Mesenchymal stem cell (in vitro differentiated cells and primary cell): ENCODE data around the gene SLC2A4RG.

Experiments used
- DNase-seq: peaks from one replicate; pipeline ENCODE4 v3.0.0-alpha.2; 2013
- H2AFZ ChIP-seq: one replicate; pipeline ENCODE4 v1.6.1; 2013; ENCODE audit warnings: low read depth, mild to moderate bottlenecking, control low read depth, inconsistent platforms, low read length, moderate library complexity
- H2AK5ac ChIP-seq: 2 replicates; pipeline ENCODE4 v1.6.1; 2013; ENCODE audit warnings: low read length, moderate library complexity, mild to moderate bottlenecking, inconsistent platforms; ENCODE audit not compliant: severe bottlenecking
- H2BK120ac ChIP-seq: one replicate; pipeline ENCODE4 v1.6.1; 2013; ENCODE audit warnings: low read depth, mild to moderate bottlenecking, inconsistent platforms, low read length, moderate library complexity
- H2BK12ac ChIP-seq, 2 experiments: one replicate each; pipeline ENCODE4 v1.6.1; 2013; ENCODE audit warnings: inconsistent platforms in 2 of 2, low read length in 2 of 2, mild to moderate bottlenecking in 2 of 2, moderate library complexity in 2 of 2, control low read depth in 1 of 2
- H2BK15ac ChIP-seq: one replicate; pipeline ENCODE4 v1.6.1; 2013; ENCODE audit warnings: mild to moderate bottlenecking, low read depth, inconsistent platforms; ENCODE audit not compliant: poor library complexity, severe bottlenecking
- H2BK5ac ChIP-seq: 2 replicates; pipeline ENCODE4 v1.6.1; 2013; ENCODE audit warnings: low read depth, mild to moderate bottlenecking, low read length, control low read depth, inconsistent platforms; ENCODE audit not compliant: poor library complexity, severe bottlenecking
- H3K14ac ChIP-seq, 2 experiments: one replicate each; pipeline ENCODE4 v1.6.1; 2013; ENCODE audit warnings: inconsistent platforms in 2 of 2, low read length in 2 of 2, control low read depth in 1 of 2, mild to moderate bottlenecking in 1 of 2, moderate library complexity in 1 of 2
- H3K18ac ChIP-seq, 2 experiments: one replicate each; pipeline ENCODE4 v1.6.1; 2013; ENCODE audit warnings: inconsistent platforms in 2 of 2, low read length in 2 of 2, control low read depth in 1 of 2, low read depth in 1 of 2, mild to moderate bottlenecking in 1 of 2
- H3K23ac ChIP-seq, 2 experiments: one replicate each; pipeline ENCODE4 v1.6.1; 2013; ENCODE audit warnings: inconsistent platforms in 2 of 2, low read length in 2 of 2, mild to moderate bottlenecking in 2 of 2, moderate library complexity in 2 of 2, control low read depth in 1 of 2
- H3K27ac ChIP-seq: 2 replicates; pipeline ENCODE4 v1.5.1; 2013; ENCODE audit warnings: mild to moderate bottlenecking, moderate library complexity, low read length, control low read depth, inconsistent platforms; ENCODE audit not compliant: poor library complexity, severe bottlenecking
- H3K27me3 ChIP-seq, 2 experiments: 2 replicates each; pipeline versions ENCODE4 v1.6.1 to v1.7.0; 2013; ENCODE audit warnings: low read length in 2 of 2, mild to moderate bottlenecking in 2 of 2, moderate library complexity in 2 of 2, control low read depth in 1 of 2, inconsistent platforms in 1 of 2; ENCODE audit not compliant: control insufficient read depth in 1 of 2, insufficient read depth in 1 of 2
- H3K36me3 ChIP-seq, 2 experiments: 2 replicates each; pipeline versions ENCODE4 v1.6.1 to v1.7.0; 2013; ENCODE audit warnings: low read length in 2 of 2, control low read depth in 1 of 2, inconsistent platforms in 1 of 2, low read depth in 1 of 2, mild to moderate bottlenecking in 1 of 2; ENCODE audit not compliant: insufficient read depth in 2 of 2, control insufficient read depth in 1 of 2
- H3K4ac ChIP-seq, 2 experiments: one replicate each; pipeline ENCODE4 v1.6.1; 2013; ENCODE audit warnings: inconsistent platforms in 2 of 2, low read length in 2 of 2, mild to moderate bottlenecking in 2 of 2, moderate library complexity in 2 of 2, control low read depth in 1 of 2, low read depth in 1 of 2
- H3K4me1 ChIP-seq: 2 replicates; pipeline ENCODE4 v1.6.1; 2013; ENCODE audit warnings: low read depth, low read length, control low read depth; ENCODE audit not compliant: control insufficient read depth, insufficient read depth
- H3K4me2 ChIP-seq: 2 replicates; pipeline ENCODE4 v1.6.1; 2013; ENCODE audit warnings: low read length, mild to moderate bottlenecking, inconsistent platforms; ENCODE audit not compliant: poor library complexity, severe bottlenecking
- H3K4me3 ChIP-seq, 2 experiments: 2 replicates each; pipeline versions ENCODE4 v1.5.1 to v1.7.0; 2013; ENCODE audit warnings: low read length in 2 of 2, mild to moderate bottlenecking in 2 of 2, control low read depth in 1 of 2, low read depth in 1 of 2; ENCODE audit not compliant: insufficient read depth in 1 of 2
- H3K79me1 ChIP-seq: replicated peaks from 2 replicates; pipeline ENCODE4 v1.6.1; 2013; ENCODE audit warnings: mild to moderate bottlenecking, control low read depth, low read length, inconsistent platforms; ENCODE audit not compliant: poor library complexity, severe bottlenecking
- H3K9ac ChIP-seq: 2 replicates; pipeline ENCODE4 v1.7.0; 2013; ENCODE audit warnings: mild to moderate bottlenecking, low read length, moderate library complexity
- H3K9me3 ChIP-seq: 2 replicates; pipeline ENCODE4 v1.7.0; 2013; ENCODE audit warnings: mild to moderate bottlenecking, low read length; ENCODE audit not compliant: control insufficient read depth
- H4K8ac ChIP-seq: one replicate; pipeline ENCODE4 v1.6.1; 2013; ENCODE audit warnings: inconsistent platforms, mild to moderate bottlenecking, low read length, moderate library complexity
- H4K91ac ChIP-seq: one replicate; pipeline ENCODE4 v1.6.1; 2013; ENCODE audit warnings: mild to moderate bottlenecking, low read length, inconsistent platforms
- WGBS: methylation state at CpG from one replicate; pipeline ENCODE4 v1.1.7; 2013; ENCODE audit warnings: mixed read lengths; 5-methylcytosine and 5-hydroxymethylcytosine counted together

SLC2A4RG gene

DNA sequence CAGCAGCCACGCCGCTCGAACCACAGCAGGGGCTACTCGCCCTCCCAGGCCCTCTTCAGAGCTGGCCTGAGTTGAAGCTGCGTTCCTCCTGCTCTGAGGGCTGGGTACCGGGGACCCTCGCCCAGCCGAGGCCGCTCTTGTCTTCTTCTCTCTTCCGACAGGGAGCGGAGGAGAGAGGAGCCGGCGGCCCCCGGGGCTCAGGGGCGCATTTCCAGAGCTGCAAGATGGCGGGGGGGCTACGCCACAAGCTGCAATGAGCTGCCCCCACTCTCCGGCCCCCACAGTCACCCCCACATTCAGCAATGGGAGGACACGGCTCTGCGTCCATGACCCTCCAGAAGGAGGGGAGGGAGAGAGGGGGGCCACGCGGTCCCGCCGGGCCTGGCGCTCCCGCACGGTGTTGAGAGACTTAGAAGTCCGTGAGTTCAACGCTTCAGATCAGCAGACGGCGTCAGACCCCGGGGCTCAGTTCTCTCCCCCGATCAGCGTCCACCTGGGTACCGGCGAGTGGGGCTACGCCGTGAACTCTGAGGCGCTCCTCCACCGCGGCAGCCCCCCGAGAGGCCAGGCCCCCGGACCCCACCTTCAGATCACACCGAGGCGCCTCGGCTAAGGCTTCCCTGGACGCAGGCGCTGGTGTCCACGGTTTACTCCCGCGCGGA is 31.6 kb downstream of the SLC2A4RG start:
- 95% methylated on average over 45 of the region's 52 CpGs for WGBS
- H3K27me3 ChIP-seq = peaks cover 0 to 38% of the 10 kb centered on the region in 2 experiments
- H4K91ac ChIP-seq = no peak overlapping the region

DNA sequence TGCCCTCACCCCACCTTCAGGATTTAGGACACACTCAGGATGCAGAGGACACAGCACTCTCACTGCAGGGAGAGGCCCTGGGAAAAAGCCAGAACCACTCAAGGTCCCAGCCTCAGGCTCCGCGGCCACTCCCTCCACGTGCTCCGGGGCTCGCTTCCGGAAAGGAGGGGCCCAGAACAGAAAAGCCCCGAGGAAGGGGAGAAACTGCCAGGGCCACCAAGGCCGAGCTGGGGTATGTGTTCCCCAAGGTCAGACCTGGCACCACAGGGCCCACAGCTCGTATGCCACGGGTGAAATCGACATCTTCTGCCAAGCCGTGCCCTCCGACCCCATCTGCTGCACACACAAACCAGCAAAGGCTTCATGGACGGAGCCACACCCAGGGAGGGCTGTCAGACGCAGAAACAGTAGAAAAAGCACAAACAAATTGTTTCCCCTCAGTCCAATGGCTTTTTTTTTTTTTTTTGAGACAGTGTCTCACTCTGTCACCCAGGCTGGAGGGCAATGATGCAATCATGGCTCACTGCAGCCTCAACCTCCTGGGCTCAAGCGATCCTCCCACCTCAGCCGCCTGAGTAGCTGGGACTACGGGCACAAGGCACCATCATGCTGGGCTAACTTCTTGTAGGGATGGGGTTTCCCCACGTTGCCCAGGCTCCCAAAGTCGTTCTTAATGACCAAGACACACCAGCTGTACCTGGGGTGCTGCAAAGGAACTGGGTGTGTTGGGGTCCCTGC is 33.4 kb downstream of the SLC2A4RG start:
- Histone ChIP-seq H3K4ac (no peak overlapping the region), H3K27me3 (peaks cover 0 to 32% of the 10 kb centered on the region in 2 experiments), H3K79me1 (peaks cover 59% of the 10 kb centered on the region), H3K18ac (no peak overlapping the region), H3K4me2 (no peak overlapping the region), H3K9ac (no peak overlapping the region), H4K8ac (peak overlapping the region; percentile 33), H2AK5ac (no peak overlapping the region), H2BK15ac (no peak overlapping the region), H2BK120ac (no peak overlapping the region), H2AFZ (no peak overlapping the region), H2BK12ac (no peak overlapping the region), H3K4me3 (no peak overlapping the region), H4K91ac (no peak overlapping the region), H3K9me3 (no peaks in the 10 kb centered on the region), H3K14ac (peak overlapping the region in 1 of 2 experiments; percentile 58), H3K23ac (no peak overlapping the region), H2BK5ac (no peak overlapping the region), H3K27ac (no peak overlapping the region), H3K4me1 (peaks cover 21% of the 10 kb centered on the region), H3K36me3 (peaks cover 0 to 42% of the 10 kb centered on the region in 2 experiments)
- WGBS = 85% methylated on average over 20 of the region's 20 CpGs
- DNase-seq = no peak

More for the DNA sequence above, 31.6 kb downstream of the SLC2A4RG start:
- no peak overlapping the region for H3K23ac ChIP-seq
- H4K8ac ChIP-seq = no peak overlapping the region
- H2AK5ac ChIP-seq = no peak overlapping the region
- H2BK15ac ChIP-seq = no peak overlapping the region
- no peak for DNase-seq
- peaks cover 0 to 58% of the 10 kb centered on the region in 2 experiments for H3K36me3 ChIP-seq
- no peak overlapping the region for H3K4me3 ChIP-seq
- H3K14ac ChIP-seq = no peak overlapping the region
- no peak overlapping the region for H2BK12ac ChIP-seq
- H3K4me1 ChIP-seq = peaks cover 17% of the 10 kb centered on the region
- no peak overlapping the region for H2BK120ac ChIP-seq
- H3K4ac ChIP-seq = no peak overlapping the region
- peaks cover 57% of the 10 kb centered on the region for H3K79me1 ChIP-seq
- H3K18ac ChIP-seq = no peak overlapping the region
- H2AFZ ChIP-seq = no peak overlapping the region
- no peak overlapping the region for H3K4me2 ChIP-seq
- no peak overlapping the region for H3K9ac ChIP-seq
- no peaks in the 10 kb centered on the region for H3K9me3 ChIP-seq
- H3K27ac ChIP-seq = no peak overlapping the region
- no peak overlapping the region for H2BK5ac ChIP-seq

DNA sequence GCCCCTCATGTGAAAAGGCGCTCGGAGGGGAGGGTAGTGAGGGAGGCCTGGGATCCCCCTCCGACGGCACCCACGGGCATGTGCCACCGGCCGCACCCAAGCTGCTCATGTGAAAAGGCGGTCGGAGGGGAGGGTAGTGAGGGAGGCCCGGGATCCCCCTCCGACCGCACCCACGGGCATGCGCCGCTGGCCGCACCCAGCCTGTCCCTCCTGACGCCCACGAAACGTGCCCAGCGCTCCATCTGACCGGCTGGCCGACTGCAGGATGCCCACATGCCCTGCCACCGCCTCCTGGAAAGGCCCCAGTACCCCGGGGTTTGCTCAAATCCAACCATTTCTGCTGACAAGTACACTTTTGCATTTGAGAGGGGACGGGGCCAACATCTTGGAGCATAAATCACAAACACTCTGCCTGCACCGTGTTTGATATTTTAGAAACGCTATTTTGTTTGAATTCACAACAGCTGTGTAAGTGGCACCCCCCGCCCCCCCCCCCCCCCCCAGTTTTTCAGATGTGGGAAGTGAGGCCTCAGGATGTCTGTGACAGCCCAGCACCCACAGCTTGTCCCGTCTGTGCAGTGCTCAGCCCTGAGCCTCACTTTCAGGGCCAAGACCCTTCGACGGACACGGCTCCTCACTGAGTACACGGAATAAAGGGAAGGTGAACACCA is 34.1 kb downstream of the SLC2A4RG start:
- no peak overlapping the region for H3K9ac ChIP-seq
- no peak overlapping the region for H4K91ac ChIP-seq
- WGBS = 95% methylated on average over 32 of the region's 33 CpGs
- H4K8ac ChIP-seq = no peak overlapping the region
- no peak overlapping the region for H3K4ac ChIP-seq
- H2BK120ac ChIP-seq = no peak overlapping the region
- no peak overlapping the region for H3K4me2 ChIP-seq
- peaks cover 63% of the 10 kb centered on the region for H3K79me1 ChIP-seq
- no peaks in the 10 kb centered on the region for H3K9me3 ChIP-seq
- no peak overlapping the region for H2BK12ac ChIP-seq
- no peak overlapping the region for H3K4me3 ChIP-seq
- no peak overlapping the region for H3K27ac ChIP-seq
- H2AFZ ChIP-seq = no peak overlapping the region
- H2AK5ac ChIP-seq = no peak overlapping the region
- no peak for DNase-seq
- peaks cover 0 to 32% of the 10 kb centered on the region in 2 experiments for H3K27me3 ChIP-seq
- H3K14ac ChIP-seq = no peak overlapping the region
- H3K36me3 ChIP-seq = peaks cover 0 to 40% of the 10 kb centered on the region in 2 experiments
- no peak overlapping the region for H3K18ac ChIP-seq
- H3K23ac ChIP-seq = no peak overlapping the region
- peaks cover 25% of the 10 kb centered on the region for H3K4me1 ChIP-seq
- H2BK15ac ChIP-seq = no peak overlapping the region
- H2BK5ac ChIP-seq = no peak overlapping the region

DNA sequence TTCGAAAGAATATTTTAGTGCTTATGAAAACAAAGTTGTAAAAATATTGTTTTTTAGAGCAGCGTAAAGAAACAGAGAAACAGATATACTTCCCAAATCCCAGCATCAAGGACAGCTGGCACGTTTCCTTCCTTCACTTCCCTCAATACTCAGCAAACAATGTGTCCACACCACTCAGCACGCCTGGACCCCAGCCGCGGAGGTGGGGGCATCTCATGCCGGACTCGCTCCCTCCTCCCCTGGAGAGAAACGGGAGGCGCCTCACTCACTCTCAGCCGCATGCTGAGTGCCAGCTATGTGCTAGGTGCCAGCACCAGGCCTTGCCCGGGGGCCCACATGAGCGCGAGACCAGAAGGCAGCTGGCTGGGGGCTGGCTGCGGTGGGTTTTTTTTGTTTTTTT is 34.7 kb downstream of the SLC2A4RG start:
- H2BK15ac ChIP-seq = no peak overlapping the region
- H3K4me3 ChIP-seq = no peak overlapping the region
- peaks cover 0 to 28% of the 10 kb centered on the region in 2 experiments for H3K27me3 ChIP-seq
- H3K18ac ChIP-seq = no peak overlapping the region
- no peak overlapping the region for H3K9ac ChIP-seq
- no peak overlapping the region for H2AK5ac ChIP-seq
- no peak overlapping the region for H2BK5ac ChIP-seq
- no peak overlapping the region for H4K8ac ChIP-seq
- no peak overlapping the region for H2AFZ ChIP-seq
- no peak overlapping the region for H3K23ac ChIP-seq
- H3K36me3 ChIP-seq = peaks cover 0 to 34% of the 10 kb centered on the region in 2 experiments
- H3K4ac ChIP-seq = peak overlapping the region in 1 of 2 experiments; percentile 51
- H2BK12ac ChIP-seq = peak overlapping the region in 1 of 2 experiments; percentile 10
- no peak for DNase-seq
- 96% methylated on average over 10 of the region's 15 CpGs for WGBS
- H3K4me1 ChIP-seq = peaks cover 25% of the 10 kb centered on the region
- peaks cover 61% of the 10 kb centered on the region for H3K79me1 ChIP-seq
- no peaks in the 10 kb centered on the region for H3K9me3 ChIP-seq
- no peak overlapping the region for H4K91ac ChIP-seq
- H3K14ac ChIP-seq = no peak overlapping the region
- no peak overlapping the region for H3K27ac ChIP-seq
- H2BK120ac ChIP-seq = no peak overlapping the region
- no peak overlapping the region for H3K4me2 ChIP-seq
